K562 (cell line): Measurements from ENCODE around the gene TAF10. TPM values are rescaled to one million over a fixed set of nuclear protein-coding genes. Genes with fewer than 3 reads are reported as not detected.

Experiments used
- HDAC8 ChIP-seq: fragments of 450-650 bp; IDR thresholded peaks from 2 replicates; pipeline ENCODE4 v1.6.1; 2016; ENCODE audit warnings: mild to moderate bottlenecking, missing genetic modification characterization, moderate library complexity, missing compliant biosample characterization
- MED1 ChIP-seq: sonication (generic); formaldehyde crosslinking; IDR thresholded peaks from 2 replicates; pipeline ENCODE4 v1.8.1; 2023; ENCODE audit warnings: missing genetic modification reagents, borderline replicate concordance
- MEF2D ChIP-seq: conservative IDR thresholded peaks from 2 replicates; pipeline ENCODE4 v1.6.1; 2016; ENCODE audit warnings: low read depth, missing genetic modification characterization, missing compliant biosample characterization
- RFX7 ChIP-seq: fragments of 250-450 bp; sonication (Bioruptor Pico); IDR thresholded peaks from 2 replicates; pipeline ENCODE4 v1.5.1; 2021; ENCODE audit warnings: mild to moderate bottlenecking
- SUPT5H ChIP-seq: fragments of 450-650 bp; IDR thresholded peaks from 2 replicates; pipeline ENCODE4 v1.6.1; 2016
- ZBED1 ChIP-seq: IDR thresholded peaks from 2 replicates; pipeline ENCODE4 v1.6.1; 2014
- ZNF347 ChIP-seq: fragments of 450-650 bp; formaldehyde crosslinking; IDR thresholded peaks from 2 replicates; pipeline ENCODE4 v1.4.0; 2020; ENCODE audit warnings: low read depth, mild to moderate bottlenecking, moderate library complexity
- ZNF444 ChIP-seq: fragments of 250-450 bp; sonication (Bioruptor Pico); IDR thresholded peaks from 2 replicates; pipeline ENCODE4 v1.4.0; 2020; ENCODE audit warnings: mild to moderate bottlenecking, moderate library complexity
- polyA plus RNA-seq, 8 experiments: library from polyadenylated mRNA; depleted of rRNA in 4 of 8; stranded (reverse) in 5 of 8; unstranded in 3 of 8; fragments of >200 nt; fragmentation: Nextera tagmentation in 2 of 8; fragmentation: Illumina TruSeq in 1 of 8; extraction: Ambion mirVana in 2 of 8; extraction: Trizol in 1 of 8; gene quantifications; 2 replicates each; pipeline versions ENCODE4 v1.2.1 to v1.2.3, GENCODE V29; 2011 to 2014; ENCODE audit warnings: inconsistent platforms in 1 of 8, missing spikeins in 1 of 8
- total RNA-seq, 7 experiments: library from RNA; depleted of rRNA in 6 of 7; stranded (reverse); fragments of >200 nt in 6 of 7; fragmentation: Illumina TruSeq in 2 of 7; extraction: Trizol in 2 of 7; gene quantifications; 2 replicates each; pipeline versions ENCODE4 v1.2.1 to v1.2.3, GENCODE V29; 2011 to 2021; ENCODE audit warnings: low replicate concordance in 1 of 7
- TF ChIP-seq, protein P1 (sequence below): fragments of 200-800 bp; sonication (Bioruptor generic); IDR thresholded peaks from 2 replicates; pipeline ENCODE4 v1.6.1; 2016; ENCODE audit warnings: missing genetic modification characterization, missing compliant biosample characterization
- TF ChIP-seq, protein P2 (sequence below): sonication (generic); formaldehyde crosslinking; IDR thresholded peaks from 2 replicates; pipeline ENCODE4 v1.8.0; 2022; ENCODE audit warnings: mild to moderate bottlenecking, missing genetic modification reagents
- TF ChIP-seq, protein P3 (sequence below): fragments of 450-650 bp; IDR thresholded peaks from 2 replicates; pipeline ENCODE4 v1.6.1; 2016; ENCODE audit warnings: borderline replicate concordance
- TF ChIP-seq, protein P4 (sequence below): sonication (generic); formaldehyde crosslinking; IDR thresholded peaks from 2 replicates; pipeline ENCODE4 v1.8.1; 2023; ENCODE audit warnings: mild to moderate bottlenecking, missing genetic modification reagents
- TF ChIP-seq, protein P5 (sequence below): IDR thresholded peaks from 2 replicates; pipeline ENCODE4 v1.6.1; 2012; ENCODE audit warnings: low read depth, low read length, improper control_type of control experiment, borderline replicate concordance

TAF10 gene
- total and polyA plus RNA-seq, 9 of the 15 experiments (the other 6 are each of a cell fraction or from before 2014, with no cell fraction given): 19.5 to 197 (median 121) TPM

DNA sequence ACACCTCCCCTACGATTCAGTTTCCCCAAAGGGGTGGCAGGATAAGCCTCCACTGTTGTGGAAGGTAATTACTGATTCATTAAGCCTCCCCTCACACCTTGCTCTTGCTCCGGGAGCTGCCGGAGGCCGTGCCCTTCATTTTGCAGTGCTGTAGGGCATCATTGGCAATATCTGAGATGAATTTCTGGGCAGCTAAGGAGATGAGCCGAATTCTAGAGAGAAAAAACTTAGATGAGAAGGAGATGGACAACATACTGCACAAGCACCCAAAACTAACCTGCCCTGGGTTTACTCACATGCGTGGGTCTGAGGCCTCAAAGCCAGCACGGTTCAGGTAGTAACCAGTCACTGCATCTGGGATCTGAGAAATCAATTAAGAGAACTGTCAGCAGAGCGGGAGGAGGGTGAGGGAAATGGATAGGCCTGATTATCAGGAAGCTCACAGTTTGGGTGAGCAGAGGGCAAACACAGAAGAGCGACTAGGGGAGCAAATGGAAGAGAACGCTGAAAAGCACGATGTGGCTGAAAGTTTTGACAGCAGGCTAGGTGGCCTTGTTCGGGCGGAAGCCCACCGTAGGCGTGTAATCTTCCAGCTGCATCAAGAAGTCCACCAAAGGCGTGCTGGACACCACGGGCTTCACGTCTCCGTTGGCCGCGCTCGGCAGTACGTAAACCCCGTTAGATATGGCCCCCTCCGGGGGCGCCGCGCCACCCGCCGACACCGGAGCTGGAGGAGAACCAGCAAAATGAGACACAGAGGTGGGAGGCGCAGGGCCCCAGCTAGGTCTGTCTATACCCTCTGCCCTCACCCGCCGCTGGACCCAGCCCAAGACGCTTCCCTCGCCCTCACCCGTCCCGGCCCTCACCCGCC lies 689 bp downstream of the TAF10 start (continued):
- TF ChIP-seq MED1 (CRISPR knock-in tag) (no peak), HDAC8 (tag) (no peak), RFX7 (CRISPR knock-in tag) (peak; percentile 25; the same call in 1 of the 2 replicates), ZNF444 (CRISPR knock-in tag) (no peak; the same call in 1 of the 2 replicates), ZBED1 (peak; percentile 40; the same call in 1 of the 2 replicates), MEF2D (tag) (no peak), SUPT5H (peak; percentile 70), ZNF347 (CRISPR knock-in tag) (no peak)
- TF ChIP-seq, protein P1, sequence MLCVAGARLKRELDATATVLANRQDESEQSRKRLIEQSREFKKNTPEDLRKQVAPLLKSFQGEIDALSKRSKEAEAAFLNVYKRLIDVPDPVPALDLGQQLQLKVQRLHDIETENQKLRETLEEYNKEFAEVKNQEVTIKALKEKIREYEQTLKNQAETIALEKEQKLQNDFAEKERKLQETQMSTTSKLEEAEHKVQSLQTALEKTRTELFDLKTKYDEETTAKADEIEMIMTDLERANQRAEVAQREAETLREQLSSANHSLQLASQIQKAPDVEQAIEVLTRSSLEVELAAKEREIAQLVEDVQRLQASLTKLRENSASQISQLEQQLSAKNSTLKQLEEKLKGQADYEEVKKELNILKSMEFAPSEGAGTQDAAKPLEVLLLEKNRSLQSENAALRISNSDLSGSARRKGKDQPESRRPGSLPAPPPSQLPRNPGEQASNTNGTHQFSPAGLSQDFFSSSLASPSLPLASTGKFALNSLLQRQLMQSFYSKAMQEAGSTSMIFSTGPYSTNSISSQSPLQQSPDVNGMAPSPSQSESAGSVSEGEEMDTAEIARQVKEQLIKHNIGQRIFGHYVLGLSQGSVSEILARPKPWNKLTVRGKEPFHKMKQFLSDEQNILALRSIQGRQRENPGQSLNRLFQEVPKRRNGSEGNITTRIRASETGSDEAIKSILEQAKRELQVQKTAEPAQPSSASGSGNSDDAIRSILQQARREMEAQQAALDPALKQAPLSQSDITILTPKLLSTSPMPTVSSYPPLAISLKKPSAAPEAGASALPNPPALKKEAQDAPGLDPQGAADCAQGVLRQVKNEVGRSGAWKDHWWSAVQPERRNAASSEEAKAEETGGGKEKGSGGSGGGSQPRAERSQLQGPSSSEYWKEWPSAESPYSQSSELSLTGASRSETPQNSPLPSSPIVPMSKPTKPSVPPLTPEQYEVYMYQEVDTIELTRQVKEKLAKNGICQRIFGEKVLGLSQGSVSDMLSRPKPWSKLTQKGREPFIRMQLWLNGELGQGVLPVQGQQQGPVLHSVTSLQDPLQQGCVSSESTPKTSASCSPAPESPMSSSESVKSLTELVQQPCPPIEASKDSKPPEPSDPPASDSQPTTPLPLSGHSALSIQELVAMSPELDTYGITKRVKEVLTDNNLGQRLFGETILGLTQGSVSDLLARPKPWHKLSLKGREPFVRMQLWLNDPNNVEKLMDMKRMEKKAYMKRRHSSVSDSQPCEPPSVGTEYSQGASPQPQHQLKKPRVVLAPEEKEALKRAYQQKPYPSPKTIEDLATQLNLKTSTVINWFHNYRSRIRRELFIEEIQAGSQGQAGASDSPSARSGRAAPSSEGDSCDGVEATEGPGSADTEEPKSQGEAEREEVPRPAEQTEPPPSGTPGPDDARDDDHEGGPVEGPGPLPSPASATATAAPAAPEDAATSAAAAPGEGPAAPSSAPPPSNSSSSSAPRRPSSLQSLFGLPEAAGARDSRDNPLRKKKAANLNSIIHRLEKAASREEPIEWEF (CRISPR knock-in tag): no peak
- TF ChIP-seq, protein P2, sequence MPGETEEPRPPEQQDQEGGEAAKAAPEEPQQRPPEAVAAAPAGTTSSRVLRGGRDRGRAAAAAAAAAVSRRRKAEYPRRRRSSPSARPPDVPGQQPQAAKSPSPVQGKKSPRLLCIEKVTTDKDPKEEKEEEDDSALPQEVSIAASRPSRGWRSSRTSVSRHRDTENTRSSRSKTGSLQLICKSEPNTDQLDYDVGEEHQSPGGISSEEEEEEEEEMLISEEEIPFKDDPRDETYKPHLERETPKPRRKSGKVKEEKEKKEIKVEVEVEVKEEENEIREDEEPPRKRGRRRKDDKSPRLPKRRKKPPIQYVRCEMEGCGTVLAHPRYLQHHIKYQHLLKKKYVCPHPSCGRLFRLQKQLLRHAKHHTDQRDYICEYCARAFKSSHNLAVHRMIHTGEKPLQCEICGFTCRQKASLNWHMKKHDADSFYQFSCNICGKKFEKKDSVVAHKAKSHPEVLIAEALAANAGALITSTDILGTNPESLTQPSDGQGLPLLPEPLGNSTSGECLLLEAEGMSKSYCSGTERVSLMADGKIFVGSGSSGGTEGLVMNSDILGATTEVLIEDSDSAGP: no peak
- TF ChIP-seq, protein P3, sequence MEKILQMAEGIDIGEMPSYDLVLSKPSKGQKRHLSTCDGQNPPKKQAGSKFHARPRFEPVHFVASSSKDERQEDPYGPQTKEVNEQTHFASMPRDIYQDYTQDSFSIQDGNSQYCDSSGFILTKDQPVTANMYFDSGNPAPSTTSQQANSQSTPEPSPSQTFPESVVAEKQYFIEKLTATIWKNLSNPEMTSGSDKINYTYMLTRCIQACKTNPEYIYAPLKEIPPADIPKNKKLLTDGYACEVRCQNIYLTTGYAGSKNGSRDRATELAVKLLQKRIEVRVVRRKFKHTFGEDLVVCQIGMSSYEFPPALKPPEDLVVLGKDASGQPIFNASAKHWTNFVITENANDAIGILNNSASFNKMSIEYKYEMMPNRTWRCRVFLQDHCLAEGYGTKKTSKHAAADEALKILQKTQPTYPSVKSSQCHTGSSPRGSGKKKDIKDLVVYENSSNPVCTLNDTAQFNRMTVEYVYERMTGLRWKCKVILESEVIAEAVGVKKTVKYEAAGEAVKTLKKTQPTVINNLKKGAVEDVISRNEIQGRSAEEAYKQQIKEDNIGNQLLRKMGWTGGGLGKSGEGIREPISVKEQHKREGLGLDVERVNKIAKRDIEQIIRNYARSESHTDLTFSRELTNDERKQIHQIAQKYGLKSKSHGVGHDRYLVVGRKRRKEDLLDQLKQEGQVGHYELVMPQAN: 0 out of 2 replicates have a peak, but pooled peaks have one; percentile 44
- TF ChIP-seq, protein P4, sequence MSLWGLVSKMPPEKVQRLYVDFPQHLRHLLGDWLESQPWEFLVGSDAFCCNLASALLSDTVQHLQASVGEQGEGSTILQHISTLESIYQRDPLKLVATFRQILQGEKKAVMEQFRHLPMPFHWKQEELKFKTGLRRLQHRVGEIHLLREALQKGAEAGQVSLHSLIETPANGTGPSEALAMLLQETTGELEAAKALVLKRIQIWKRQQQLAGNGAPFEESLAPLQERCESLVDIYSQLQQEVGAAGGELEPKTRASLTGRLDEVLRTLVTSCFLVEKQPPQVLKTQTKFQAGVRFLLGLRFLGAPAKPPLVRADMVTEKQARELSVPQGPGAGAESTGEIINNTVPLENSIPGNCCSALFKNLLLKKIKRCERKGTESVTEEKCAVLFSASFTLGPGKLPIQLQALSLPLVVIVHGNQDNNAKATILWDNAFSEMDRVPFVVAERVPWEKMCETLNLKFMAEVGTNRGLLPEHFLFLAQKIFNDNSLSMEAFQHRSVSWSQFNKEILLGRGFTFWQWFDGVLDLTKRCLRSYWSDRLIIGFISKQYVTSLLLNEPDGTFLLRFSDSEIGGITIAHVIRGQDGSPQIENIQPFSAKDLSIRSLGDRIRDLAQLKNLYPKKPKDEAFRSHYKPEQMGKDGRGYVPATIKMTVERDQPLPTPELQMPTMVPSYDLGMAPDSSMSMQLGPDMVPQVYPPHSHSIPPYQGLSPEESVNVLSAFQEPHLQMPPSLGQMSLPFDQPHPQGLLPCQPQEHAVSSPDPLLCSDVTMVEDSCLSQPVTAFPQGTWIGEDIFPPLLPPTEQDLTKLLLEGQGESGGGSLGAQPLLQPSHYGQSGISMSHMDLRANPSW (CRISPR knock-in tag): no peak
- TF ChIP-seq, protein P5, sequence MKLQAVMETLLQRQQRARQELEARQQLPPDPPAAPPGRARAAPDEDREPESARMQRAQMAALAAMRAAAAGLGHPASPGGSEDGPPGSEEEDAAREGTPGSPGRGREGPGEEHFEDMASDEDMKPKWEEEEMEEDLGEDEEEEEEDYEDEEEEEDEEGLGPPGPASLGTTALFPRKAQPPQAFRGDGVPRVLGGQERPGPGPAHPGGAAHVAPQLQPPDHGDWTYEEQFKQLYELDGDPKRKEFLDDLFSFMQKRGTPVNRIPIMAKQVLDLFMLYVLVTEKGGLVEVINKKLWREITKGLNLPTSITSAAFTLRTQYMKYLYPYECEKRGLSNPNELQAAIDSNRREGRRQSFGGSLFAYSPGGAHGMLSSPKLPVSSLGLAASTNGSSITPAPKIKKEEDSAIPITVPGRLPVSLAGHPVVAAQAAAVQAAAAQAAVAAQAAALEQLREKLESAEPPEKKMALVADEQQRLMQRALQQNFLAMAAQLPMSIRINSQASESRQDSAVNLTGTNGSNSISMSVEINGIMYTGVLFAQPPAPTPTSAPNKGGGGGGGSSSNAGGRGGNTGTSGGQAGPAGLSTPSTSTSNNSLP: no peak
